Astrocyte (in vitro differentiated cells and primary cell): ENCODE data around the gene ARHGDIA. TPM values are rescaled to one million over a fixed set of nuclear protein-coding genes. Genes with fewer than 3 reads are reported as not detected.

Experiments
- DNase-seq: peaks from one replicate; pipeline ENCODE4 v3.0.0-alpha.2; 2010; ENCODE audit warnings: low read depth
- FAIRE-seq: peaks from 2 replicates; lab custom pipeline; 2011; peaks lifted over from hg19 to GRCh38; lab: Jason Lieb, UNC
- H2AFZ ChIP-seq: 2 replicates; pipeline ENCODE4 v1.6.0; 2012; ENCODE audit warnings: low read depth, low read length, inconsistent platforms
- H3K27ac ChIP-seq: 2 replicates; pipeline ENCODE4 v1.5.1; 2011; ENCODE audit warnings: low read depth, low read length, inconsistent platforms
- H3K27me3 ChIP-seq: 2 replicates; pipeline ENCODE4 v1.6.0; 2011; ENCODE audit warnings: low read length, inconsistent platforms; ENCODE audit not compliant: insufficient read depth
- H3K36me3 ChIP-seq: 2 replicates; pipeline ENCODE4 v1.5.1; 2011; ENCODE audit warnings: low read length, inconsistent platforms; ENCODE audit not compliant: insufficient read depth
- H3K4me1 ChIP-seq: 2 replicates; pipeline ENCODE4 v1.5.1; 2011; ENCODE audit warnings: low read length, inconsistent platforms; ENCODE audit not compliant: insufficient read depth
- H3K4me2 ChIP-seq: 2 replicates; pipeline ENCODE4 v1.6.0; 2012; ENCODE audit warnings: low read length, inconsistent platforms
- H3K4me3 ChIP-seq: 2 replicates; pipeline ENCODE4 v1.5.1; 2011; ENCODE audit warnings: low read depth, mild to moderate bottlenecking, low read length, inconsistent platforms; ENCODE audit not compliant: insufficient read depth
- H3K79me2 ChIP-seq: 2 replicates; pipeline ENCODE4 v1.6.0; 2012; ENCODE audit warnings: mild to moderate bottlenecking, low read length, inconsistent platforms; ENCODE audit not compliant: insufficient read depth
- H3K9ac ChIP-seq: 2 replicates; pipeline ENCODE4 v1.6.0; 2012; ENCODE audit warnings: mild to moderate bottlenecking, low read length, inconsistent platforms
- H3K9me3 ChIP-seq: 2 replicates; pipeline ENCODE4 v1.5.1; 2012; ENCODE audit warnings: low read depth, mild to moderate bottlenecking, low read length, inconsistent platforms; ENCODE audit not compliant: insufficient read depth
- H4K20me1 ChIP-seq: 2 replicates; pipeline ENCODE4 v1.6.0; 2012; ENCODE audit warnings: low read length, inconsistent platforms; ENCODE audit not compliant: insufficient read depth
- H3K27ac Mint-ChIP-seq: one replicate; pipeline ENCODE4 v1.8.0; 2021; ENCODE audit warnings: mild to moderate bottlenecking, mixed read lengths; ENCODE audit not compliant: unreplicated experiment
- H3K27me3 Mint-ChIP-seq: one replicate; pipeline ENCODE4 v1.8.0; 2021; ENCODE audit warnings: low read depth, mixed read lengths; ENCODE audit not compliant: unreplicated experiment
- H3K36me3 Mint-ChIP-seq: one replicate; pipeline ENCODE4 v1.8.0; 2021; ENCODE audit warnings: low read depth, mixed read lengths; ENCODE audit not compliant: unreplicated experiment
- H3K4me1 Mint-ChIP-seq: one replicate; pipeline ENCODE4 v1.8.0; 2021; ENCODE audit warnings: low read depth, mixed read lengths; ENCODE audit not compliant: unreplicated experiment
- H3K4me3 Mint-ChIP-seq: one replicate; pipeline ENCODE4 v1.8.0; 2021; ENCODE audit warnings: mild to moderate bottlenecking, moderate library complexity, mixed read lengths; ENCODE audit not compliant: unreplicated experiment
- H3K9me3 Mint-ChIP-seq: one replicate; pipeline ENCODE4 v1.8.0; 2021; ENCODE audit warnings: mild to moderate bottlenecking, mixed read lengths; ENCODE audit not compliant: unreplicated experiment
- CTCF ChIP-seq: IDR thresholded peaks from 2 replicates; pipeline ENCODE4 v1.5.1; 2011; ENCODE audit warnings: low read depth, mild to moderate bottlenecking, inconsistent platforms, low read length, moderate library complexity; ENCODE audit not compliant: insufficient read depth
- EZH2 ChIP-seq: IDR thresholded peaks from 2 replicates; pipeline ENCODE4 v1.6.1; 2012; ENCODE audit warnings: mild to moderate bottlenecking, low read length, inconsistent platforms; ENCODE audit not compliant: insufficient read depth
- total RNA-seq: library from RNA; stranded (reverse); gene quantifications from 2 replicates; pipeline ENCODE4 v1.2.1, GENCODE V29; 2021

ARHGDIA gene
- total RNA-seq, 1 donor from 2014 or later = 352 TPM

DNA sequence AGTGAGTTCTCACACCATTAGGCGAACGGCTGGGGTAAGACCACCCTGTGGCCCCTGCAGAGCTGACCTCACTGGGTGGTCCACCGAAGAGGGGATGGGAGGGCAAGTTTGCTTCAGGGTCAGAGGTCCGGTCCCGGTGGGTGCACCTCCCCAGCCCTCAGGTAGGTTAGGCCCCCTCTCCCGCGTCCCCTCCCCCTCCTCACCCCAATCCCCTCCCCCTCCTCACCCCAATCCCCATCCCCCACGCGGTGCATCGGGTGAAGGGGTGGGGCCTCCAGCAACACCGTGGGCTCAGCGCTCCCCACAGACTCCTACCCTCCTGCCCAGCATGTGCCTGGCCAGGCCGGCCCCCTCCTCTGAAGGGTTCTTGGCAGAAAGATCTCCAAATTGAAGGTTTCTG, 51.4 kb downstream of the ARHGDIA start:
- Histone ChIP-seq H3K36me3 (no peaks in the 10 kb centered on the region), H3K27me3 (peaks cover 4% of the 10 kb centered on the region), H3K9me3 (no peaks in the 10 kb centered on the region), H3K79me2 (peaks cover 3% of the 10 kb centered on the region), H3K4me3 (no peak overlapping the region), H3K4me1 (no peaks in the 10 kb centered on the region), H4K20me1 (peaks cover 10% of the 10 kb centered on the region), H3K9ac (no peak overlapping the region), H3K27ac (no peak overlapping the region), H2AFZ (no peak overlapping the region), H3K4me2 (no peak overlapping the region)
- no peak overlapping the region for H3K4me3 Mint-ChIP-seq
- peaks cover 4% of the 10 kb centered on the region for H3K4me1 Mint-ChIP-seq
- H3K36me3 Mint-ChIP-seq = no peaks in the 10 kb centered on the region
- DNase-seq (no peak), FAIRE-seq (no peak)
- peaks cover 15% of the 10 kb centered on the region for H3K27me3 Mint-ChIP-seq
- H3K27ac Mint-ChIP-seq = no peak overlapping the region
- H3K9me3 Mint-ChIP-seq = no peaks in the 10 kb centered on the region
- no peak for TF ChIP-seq CTCF
- TF ChIP-seq EZH2 = no peak

GRCh38 chr17:81817758-81818147, 53.4 kb downstream of the ARHGDIA start:
- Histone ChIP-seq H2AFZ (no peak overlapping the region), H3K4me2 (no peak overlapping the region), H3K9ac (no peak overlapping the region), H3K9me3 (no peaks in the 10 kb centered on the region), H3K27ac (no peak overlapping the region), H3K36me3 (no peaks in the 10 kb centered on the region), H4K20me1 (peaks cover 6% of the 10 kb centered on the region), H3K27me3 (peaks cover 4% of the 10 kb centered on the region), H3K4me1 (no peaks in the 10 kb centered on the region), H3K4me3 (no peak overlapping the region), H3K79me2 (no peaks in the 10 kb centered on the region)
- Mint-ChIP-seq H3K27ac (no peak overlapping the region), H3K4me1 (peaks cover 4% of the 10 kb centered on the region), H3K4me3 (no peak overlapping the region), H3K27me3 (peaks cover 15% of the 10 kb centered on the region), H3K9me3 (no peaks in the 10 kb centered on the region), H3K36me3 (no peaks in the 10 kb centered on the region)
- DNase-seq (no peak), FAIRE-seq (no peak)
- TF ChIP-seq CTCF (no peak), EZH2 (no peak)

Other genes starting within 250 kb of the ARHGDIA start
- 125 and 127 TPM in 2 replicates for gene NPLOC4, start 234.2 kb downstream of the ARHGDIA start, total RNA-seq
- 2.7 and 3.2 TPM in 2 replicates for gene TSPAN10, start 234.1 kb downstream of the ARHGDIA start, total RNA-seq
- gene PDE6G, start 214.8 kb downstream of the ARHGDIA start, total RNA-seq = not detected in 2 replicates
- 22.0 and 28.5 TPM in 2 replicates for gene OXLD1, start 204.7 kb downstream of the ARHGDIA start, total RNA-seq
- 25.2 and 29.4 TPM in 2 replicates for gene CCDC137, start 204.6 kb downstream of the ARHGDIA start, total RNA-seq
- gene ARL16, start 187.5 kb downstream of the ARHGDIA start, total RNA-seq = 38.6 and 40.4 TPM in 2 replicates
- gene HGS, start 187.3 kb downstream of the ARHGDIA start, total RNA-seq = 106 and 122 TPM in 2 replicates
- 69.9 and 71.3 TPM in 2 replicates for gene MRPL12, start 168.0 kb downstream of the ARHGDIA start, total RNA-seq
- gene SLC25A10, start 159.1 kb downstream of the ARHGDIA start, total RNA-seq = 7.9 and 9.3 TPM in 2 replicates
- gene GCGR, start 67.2 kb downstream of the ARHGDIA start, total RNA-seq = not detected in 2 replicates
- 106 and 113 TPM in 2 replicates for gene MCRIP1, start 38.0 kb downstream of the ARHGDIA start, total RNA-seq
- gene PPP1R27, start 36.3 kb downstream of the ARHGDIA start, total RNA-seq = 0.65 TPM in 1 of 2 replicates, not detected in the other
- 1,268 and 1,504 TPM in 2 replicates for gene P4HB, start 10.8 kb downstream of the ARHGDIA start, total RNA-seq
- gene ALYREF, start 20.2 kb upstream of the ARHGDIA start, total RNA-seq = 86.4 and 110 TPM in 2 replicates
- gene ANAPC11, start 20.4 kb upstream of the ARHGDIA start, total RNA-seq = 104 and 113 TPM in 2 replicates
- gene NPB, start 30.9 kb upstream of the ARHGDIA start, total RNA-seq = 2.0 and 2.7 TPM in 2 replicates
- 26.0 and 31.6 TPM in 2 replicates for gene PCYT2, start 40.1 kb upstream of the ARHGDIA start, total RNA-seq
- 26.5 and 30.2 TPM in 2 replicates for gene SIRT7, start 46.8 kb upstream of the ARHGDIA start, total RNA-seq
- gene MAFG, start 56.4 kb upstream of the ARHGDIA start, total RNA-seq = 33.2 and 35.8 TPM in 2 replicates
- gene PYCR1, start 66.0 kb upstream of the ARHGDIA start, total RNA-seq = 164 and 191 TPM in 2 replicates
- gene MYADML2, start 75.9 kb upstream of the ARHGDIA start, total RNA-seq = not detected in 2 replicates
- gene NOTUM, start 89.8 kb upstream of the ARHGDIA start, total RNA-seq = 0.89 and 1.7 TPM in 2 replicates
- gene ASPSCR1, start 106.3 kb upstream of the ARHGDIA start, total RNA-seq = 23.6 and 25.5 TPM in 2 replicates
- gene CENPX, start 151.5 kb upstream of the ARHGDIA start, total RNA-seq = 26.3 and 26.7 TPM in 2 replicates
- 6.2 and 6.6 TPM in 2 replicates for gene LRRC45, start 152.0 kb upstream of the ARHGDIA start, total RNA-seq
- 40.5 and 41.3 TPM in 2 replicates for gene RAC3, start 160.3 kb upstream of the ARHGDIA start, total RNA-seq
- gene DCXR, start 166.4 kb upstream of the ARHGDIA start, total RNA-seq = 42.3 and 49.9 TPM in 2 replicates
- 40.2 and 41.9 TPM in 2 replicates for gene RFNG, start 180.5 kb upstream of the ARHGDIA start, total RNA-seq
- 91.4 and 102 TPM in 2 replicates for gene GPS1, start 180.6 kb upstream of the ARHGDIA start, total RNA-seq
- 55.1 and 59.5 TPM in 2 replicates for gene DUS1L, start 194.5 kb upstream of the ARHGDIA start, total RNA-seq
- gene FASN, start 226.9 kb upstream of the ARHGDIA start, total RNA-seq = 156 and 203 TPM in 2 replicates